ENCODE data around the gene CFAP61.

GRCh38 chr20:20304942-20305341 lies 252.6 kb downstream of the CFAP61 start:
- TF ChIP-seq CTCF (IDR thresholded peaks at IDR 0.05; ENCODE audit: insufficient read depth, low read length, poor library complexity, severe bottlenecking) (no peak), EZH2phosphoT487 (conservative IDR thresholded peaks at IDR 0.05; ENCODE audit: low read length) (no peak)
